HepG2 (cell line): Measurements from ENCODE around the gene ITM2A. TPM values are rescaled to one million over a fixed set of nuclear protein-coding genes. Genes with fewer than 3 reads are reported as not detected.

Experiments
- NCOA1 ChIP-seq: sonication (generic); formaldehyde crosslinking; IDR thresholded peaks from 2 replicates; pipeline ENCODE4 v1.9.0; 2021; ENCODE audit warnings: missing genetic modification reagents
- NFIC ChIP-seq: IDR thresholded peaks from 2 replicates; pipeline ENCODE4 v1.6.1; 2012; ENCODE audit warnings: mild to moderate bottlenecking, low read length, inconsistent platforms
- PAF1 ChIP-seq: IDR thresholded peaks from 2 replicates; pipeline ENCODE4 v1.6.1; 2016; ENCODE audit warnings: missing genetic modification reagents, missing compliant biosample characterization
- ZNF12 ChIP-seq: sonication (generic); formaldehyde crosslinking; IDR thresholded peaks from 2 replicates; pipeline ENCODE4 v1.5.0; 2020; ENCODE audit warnings: missing genetic modification reagents
- ZNF230 ChIP-seq: sonication (generic); formaldehyde crosslinking; IDR thresholded peaks from 2 replicates; pipeline ENCODE4 v1.4.0; 2020; ENCODE audit warnings: mild to moderate bottlenecking, missing genetic modification reagents
- ZNF264 ChIP-seq: sonication (generic); formaldehyde crosslinking; IDR thresholded peaks from 2 replicates; pipeline ENCODE4 v1.4.0; 2020; ENCODE audit warnings: missing genetic modification reagents
- polyA plus RNA-seq, 8 experiments: library from polyadenylated mRNA; depleted of rRNA in 3 of 8; stranded (reverse) in 7 of 8; unstranded in 1 of 8; fragments of >200 nt; fragmentation: Illumina TruSeq in 4 of 8; extraction: Trizol in 4 of 8; gene quantifications; 2 replicates each; pipeline versions ENCODE4 v1.2.1 to v1.2.3, GENCODE V29; 2011 to 2016; ENCODE audit warnings: low read depth in 4 of 8, missing spikeins in 1 of 8, mixed read lengths in 1 of 8; ENCODE audit not compliant: insufficient read depth in 1 of 8
- total RNA-seq, 5 experiments: library from RNA; depleted of rRNA; stranded (reverse); fragments of >200 nt; fragmentation: Illumina TruSeq; extraction: Trizol; gene quantifications; 2 replicates each; pipeline ENCODE4 v1.2.3, GENCODE V29; 2016; ENCODE audit warnings: low read depth in 1 of 5
- TF ChIP-seq, protein P1 (sequence below): sonication (generic); formaldehyde crosslinking; IDR thresholded peaks from 2 replicates; pipeline ENCODE4 v1.4.0; 2020; ENCODE audit warnings: mild to moderate bottlenecking, low read depth, missing genetic modification reagents
- TF ChIP-seq, protein P2 (sequence below): sonication (generic); formaldehyde crosslinking; IDR thresholded peaks from 2 replicates; pipeline ENCODE4 v1.5.1; 2020; ENCODE audit warnings: mild to moderate bottlenecking, missing genetic modification reagents, borderline replicate concordance
- TF ChIP-seq, protein P3 (sequence below): sonication (generic); formaldehyde crosslinking; IDR thresholded peaks from 2 replicates; pipeline ENCODE4 v1.4.0; 2020; ENCODE audit warnings: missing genetic modification reagents, borderline replicate concordance

ITM2A gene
- total and polyA plus RNA-seq, 2 of the 13 experiments (the other 11 are each of a cell fraction or from before 2014, with no cell fraction given), result not detected

DNA sequence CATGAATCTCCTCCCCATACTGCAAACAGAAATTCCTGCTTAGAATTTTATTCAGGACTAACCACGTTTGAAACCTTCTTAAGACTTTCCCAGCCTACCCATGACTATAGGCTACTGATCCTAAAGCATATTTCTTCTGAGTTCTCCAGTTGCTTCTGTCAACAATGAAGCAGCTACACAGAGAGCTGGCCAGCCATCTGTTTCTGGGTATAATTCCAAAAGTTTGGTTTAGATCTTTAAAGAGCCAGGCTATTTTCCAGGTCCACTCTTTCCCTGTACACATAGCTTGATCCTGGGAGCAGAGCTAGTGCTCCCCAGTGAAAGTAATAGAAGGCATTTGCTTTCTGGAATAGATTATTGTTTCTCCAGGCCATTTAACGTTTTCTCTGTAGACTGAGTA is 4.0 kb upstream of the ITM2A start (continued):
- TF ChIP-seq, protein P1, sequence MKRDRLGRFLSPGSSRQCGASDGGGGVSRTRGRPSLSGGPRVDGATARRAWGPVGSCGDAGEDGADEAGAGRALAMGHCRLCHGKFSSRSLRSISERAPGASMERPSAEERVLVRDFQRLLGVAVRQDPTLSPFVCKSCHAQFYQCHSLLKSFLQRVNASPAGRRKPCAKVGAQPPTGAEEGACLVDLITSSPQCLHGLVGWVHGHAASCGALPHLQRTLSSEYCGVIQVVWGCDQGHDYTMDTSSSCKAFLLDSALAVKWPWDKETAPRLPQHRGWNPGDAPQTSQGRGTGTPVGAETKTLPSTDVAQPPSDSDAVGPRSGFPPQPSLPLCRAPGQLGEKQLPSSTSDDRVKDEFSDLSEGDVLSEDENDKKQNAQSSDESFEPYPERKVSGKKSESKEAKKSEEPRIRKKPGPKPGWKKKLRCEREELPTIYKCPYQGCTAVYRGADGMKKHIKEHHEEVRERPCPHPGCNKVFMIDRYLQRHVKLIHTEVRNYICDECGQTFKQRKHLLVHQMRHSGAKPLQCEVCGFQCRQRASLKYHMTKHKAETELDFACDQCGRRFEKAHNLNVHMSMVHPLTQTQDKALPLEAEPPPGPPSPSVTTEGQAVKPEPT (CRISPR knock-in tag), result no peak
- TF ChIP-seq, protein P2, sequence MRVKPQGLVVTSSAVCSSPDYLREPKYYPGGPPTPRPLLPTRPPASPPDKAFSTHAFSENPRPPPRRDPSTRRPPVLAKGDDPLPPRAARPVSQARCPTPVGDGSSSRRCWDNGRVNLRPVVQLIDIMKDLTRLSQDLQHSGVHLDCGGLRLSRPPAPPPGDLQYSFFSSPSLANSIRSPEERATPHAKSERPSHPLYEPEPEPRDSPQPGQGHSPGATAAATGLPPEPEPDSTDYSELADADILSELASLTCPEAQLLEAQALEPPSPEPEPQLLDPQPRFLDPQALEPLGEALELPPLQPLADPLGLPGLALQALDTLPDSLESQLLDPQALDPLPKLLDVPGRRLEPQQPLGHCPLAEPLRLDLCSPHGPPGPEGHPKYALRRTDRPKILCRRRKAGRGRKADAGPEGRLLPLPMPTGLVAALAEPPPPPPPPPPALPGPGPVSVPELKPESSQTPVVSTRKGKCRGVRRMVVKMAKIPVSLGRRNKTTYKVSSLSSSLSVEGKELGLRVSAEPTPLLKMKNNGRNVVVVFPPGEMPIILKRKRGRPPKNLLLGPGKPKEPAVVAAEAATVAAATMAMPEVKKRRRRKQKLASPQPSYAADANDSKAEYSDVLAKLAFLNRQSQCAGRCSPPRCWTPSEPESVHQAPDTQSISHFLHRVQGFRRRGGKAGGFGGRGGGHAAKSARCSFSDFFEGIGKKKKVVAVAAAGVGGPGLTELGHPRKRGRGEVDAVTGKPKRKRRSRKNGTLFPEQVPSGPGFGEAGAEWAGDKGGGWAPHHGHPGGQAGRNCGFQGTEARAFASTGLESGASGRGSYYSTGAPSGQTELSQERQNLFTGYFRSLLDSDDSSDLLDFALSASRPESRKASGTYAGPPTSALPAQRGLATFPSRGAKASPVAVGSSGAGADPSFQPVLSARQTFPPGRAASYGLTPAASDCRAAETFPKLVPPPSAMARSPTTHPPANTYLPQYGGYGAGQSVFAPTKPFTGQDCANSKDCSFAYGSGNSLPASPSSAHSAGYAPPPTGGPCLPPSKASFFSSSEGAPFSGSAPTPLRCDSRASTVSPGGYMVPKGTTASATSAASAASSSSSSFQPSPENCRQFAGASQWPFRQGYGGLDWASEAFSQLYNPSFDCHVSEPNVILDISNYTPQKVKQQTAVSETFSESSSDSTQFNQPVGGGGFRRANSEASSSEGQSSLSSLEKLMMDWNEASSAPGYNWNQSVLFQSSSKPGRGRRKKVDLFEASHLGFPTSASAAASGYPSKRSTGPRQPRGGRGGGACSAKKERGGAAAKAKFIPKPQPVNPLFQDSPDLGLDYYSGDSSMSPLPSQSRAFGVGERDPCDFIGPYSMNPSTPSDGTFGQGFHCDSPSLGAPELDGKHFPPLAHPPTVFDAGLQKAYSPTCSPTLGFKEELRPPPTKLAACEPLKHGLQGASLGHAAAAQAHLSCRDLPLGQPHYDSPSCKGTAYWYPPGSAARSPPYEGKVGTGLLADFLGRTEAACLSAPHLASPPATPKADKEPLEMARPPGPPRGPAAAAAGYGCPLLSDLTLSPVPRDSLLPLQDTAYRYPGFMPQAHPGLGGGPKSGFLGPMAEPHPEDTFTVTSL, result no peak
- no peak for TF ChIP-seq ZNF264
- TF ChIP-seq, protein P3, sequence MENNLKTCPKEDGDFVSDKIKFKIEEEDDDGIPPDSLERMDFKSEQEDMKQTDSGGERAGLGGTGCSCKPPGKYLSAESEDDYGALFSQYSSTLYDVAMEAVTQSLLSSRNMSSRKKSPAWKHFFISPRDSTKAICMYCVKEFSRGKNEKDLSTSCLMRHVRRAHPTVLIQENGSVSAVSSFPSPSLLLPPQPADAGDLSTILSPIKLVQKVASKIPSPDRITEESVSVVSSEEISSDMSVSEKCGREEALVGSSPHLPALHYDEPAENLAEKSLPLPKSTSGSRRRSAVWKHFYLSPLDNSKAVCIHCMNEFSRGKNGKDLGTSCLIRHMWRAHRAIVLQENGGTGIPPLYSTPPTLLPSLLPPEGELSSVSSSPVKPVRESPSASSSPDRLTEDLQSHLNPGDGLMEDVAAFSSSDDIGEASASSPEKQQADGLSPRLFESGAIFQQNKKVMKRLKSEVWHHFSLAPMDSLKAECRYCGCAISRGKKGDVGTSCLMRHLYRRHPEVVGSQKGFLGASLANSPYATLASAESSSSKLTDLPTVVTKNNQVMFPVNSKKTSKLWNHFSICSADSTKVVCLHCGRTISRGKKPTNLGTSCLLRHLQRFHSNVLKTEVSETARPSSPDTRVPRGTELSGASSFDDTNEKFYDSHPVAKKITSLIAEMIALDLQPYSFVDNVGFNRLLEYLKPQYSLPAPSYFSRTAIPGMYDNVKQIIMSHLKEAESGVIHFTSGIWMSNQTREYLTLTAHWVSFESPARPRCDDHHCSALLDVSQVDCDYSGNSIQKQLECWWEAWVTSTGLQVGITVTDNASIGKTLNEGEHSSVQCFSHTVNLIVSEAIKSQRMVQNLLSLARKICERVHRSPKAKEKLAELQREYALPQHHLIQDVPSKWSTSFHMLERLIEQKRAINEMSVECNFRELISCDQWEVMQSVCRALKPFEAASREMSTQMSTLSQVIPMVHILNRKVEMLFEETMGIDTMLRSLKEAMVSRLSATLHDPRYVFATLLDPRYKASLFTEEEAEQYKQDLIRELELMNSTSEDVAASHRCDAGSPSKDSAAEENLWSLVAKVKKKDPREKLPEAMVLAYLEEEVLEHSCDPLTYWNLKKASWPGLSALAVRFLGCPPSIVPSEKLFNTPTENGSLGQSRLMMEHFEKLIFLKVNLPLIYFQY (CRISPR knock-in tag), result no peak
- TF ChIP-seq ZNF12, result no peak
- TF ChIP-seq NFIC, result no peak
- no peak for TF ChIP-seq PAF1 (CRISPR knock-in tag)
- no peak for TF ChIP-seq NCOA1 (CRISPR knock-in tag)
- TF ChIP-seq ZNF230 (CRISPR knock-in tag), result no peak
